ENCODE measurements around the gene C2orf80.
"Not testable (repeated sequence)": the region's sequence is repeated elsewhere in the genome, so short reads cannot be mapped to it uniquely, and the experiment has no call there.

C2orf80 gene

DNA sequence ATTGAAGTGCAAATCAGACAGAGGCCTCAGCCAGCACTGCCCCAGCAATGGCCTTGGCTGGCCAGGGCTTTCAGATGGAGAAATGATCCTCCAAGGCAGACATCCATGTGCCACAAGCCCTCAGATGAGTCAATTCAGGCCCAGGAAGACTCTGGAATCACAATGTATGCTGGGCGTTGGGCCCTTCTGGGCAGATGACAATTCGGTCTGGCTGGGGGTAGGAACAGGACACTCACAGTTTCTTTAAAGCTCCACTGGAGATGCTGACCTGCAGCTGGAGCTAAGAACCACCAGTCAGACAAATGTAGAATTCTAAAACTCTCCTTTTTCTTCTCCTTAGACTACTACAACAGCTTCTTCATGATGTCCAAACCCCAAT, 53.1 kb downstream of the C2orf80 start:
- H3K9ac ChIP-seq, result no peak overlapping the region
- peaks cover 24% of the 10 kb centered on the region for H3K9me3 ChIP-seq
- H3K27me3 ChIP-seq, result no peaks in the 10 kb centered on the region
- no peak overlapping the region for H3K4me3 ChIP-seq
- no peak for TF ChIP-seq Cebpa-rat (IDR thresholded peaks at IDR 0.05)
- H3K4me2 ChIP-seq, result no peak overlapping the region
- H3K36me3 ChIP-seq, result no peaks in the 10 kb centered on the region
- H3K4me1 ChIP-seq, result peaks cover 11% of the 10 kb centered on the region
- H4K20me1 ChIP-seq, result no peaks in the 10 kb centered on the region
- no peak overlapping the region for H3K27ac ChIP-seq

DNA sequence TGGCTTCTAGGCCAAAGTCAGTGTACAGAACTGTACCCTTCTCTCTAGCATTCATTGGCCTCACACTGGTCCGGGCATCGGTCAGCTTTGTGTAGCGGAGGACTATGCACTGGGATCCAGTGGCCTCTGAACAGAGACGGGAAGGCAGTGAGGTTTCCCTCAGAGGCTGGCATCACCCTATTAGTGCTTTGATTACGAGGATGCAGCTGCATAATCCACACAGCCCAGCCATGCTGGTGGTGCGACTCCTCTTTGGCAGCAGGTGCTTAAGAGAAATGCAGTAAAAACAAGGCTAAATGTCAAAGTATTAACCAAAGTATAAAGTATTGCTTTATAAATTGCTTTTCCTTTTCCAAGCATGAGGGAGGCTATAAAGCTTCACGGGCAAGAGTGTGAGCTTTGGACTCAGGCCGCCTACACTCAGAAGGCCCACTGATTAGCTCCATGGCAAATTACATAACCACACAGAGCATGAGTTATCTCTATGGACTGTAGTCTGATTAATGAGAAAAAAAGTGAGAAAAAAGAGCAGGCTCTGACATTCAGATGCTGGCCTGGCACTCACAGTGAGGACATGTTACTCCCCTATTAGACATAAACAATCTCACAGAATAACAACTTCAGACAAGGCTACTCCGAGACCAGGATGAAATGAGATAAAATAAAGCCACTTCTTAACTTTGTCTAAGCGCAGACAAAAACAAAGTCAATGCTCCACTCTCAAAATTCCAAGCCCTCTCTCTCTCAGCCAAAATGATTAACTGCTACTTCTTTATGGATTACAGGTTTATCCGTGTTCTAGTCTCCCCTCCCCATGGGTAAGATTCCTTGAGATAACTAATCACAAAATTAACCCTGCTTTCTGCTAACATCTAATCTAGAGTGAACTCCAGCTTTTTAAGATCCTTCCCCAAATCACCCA, 53.8 kb downstream of the C2orf80 start:
- no peaks in the 10 kb centered on the region for H4K20me1 ChIP-seq
- H3K9me3 ChIP-seq, result peaks cover 24% of the 10 kb centered on the region
- H3K27ac ChIP-seq, result no peak overlapping the region
- no peak for TF ChIP-seq Cebpa-rat (IDR thresholded peaks at IDR 0.05)
- no peak overlapping the region for H3K9ac ChIP-seq
- no peaks in the 10 kb centered on the region for H3K27me3 ChIP-seq
- no peaks in the 10 kb centered on the region for H3K36me3 ChIP-seq
- H3K4me2 ChIP-seq, result no peak overlapping the region
- no peak overlapping the region for H3K4me3 ChIP-seq
- peaks cover 11% of the 10 kb centered on the region for H3K4me1 ChIP-seq

DNA sequence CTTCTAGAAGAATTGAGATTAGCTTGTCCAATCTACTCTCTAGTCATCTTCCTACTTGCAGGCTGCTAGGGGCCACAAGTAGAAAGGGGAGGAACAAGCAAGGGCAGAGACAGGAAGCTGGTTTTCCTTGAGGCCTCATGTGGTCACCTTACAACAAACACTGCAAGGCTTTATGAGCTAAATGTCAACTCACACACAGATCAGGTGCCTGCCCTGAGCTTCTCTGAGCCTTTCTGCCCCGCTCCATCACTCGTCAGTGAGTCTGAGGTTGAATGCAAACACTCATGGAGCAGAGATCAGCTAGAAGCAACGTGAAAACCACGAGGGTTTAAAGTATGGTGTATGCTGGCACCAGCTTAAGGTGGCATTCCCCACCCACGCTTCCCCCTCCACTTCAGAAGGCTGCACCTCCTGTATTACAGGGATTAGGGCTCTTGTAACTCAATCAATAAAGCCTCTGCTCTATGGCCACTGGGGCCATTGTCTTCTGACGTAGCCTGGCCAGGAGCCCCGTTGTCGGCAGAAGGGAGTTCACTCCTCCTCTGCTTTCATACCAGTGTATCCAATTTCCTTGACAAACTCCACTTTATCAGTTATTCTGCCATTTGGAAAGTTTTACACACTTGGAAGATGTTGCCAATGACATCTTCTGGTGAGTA, 54.8 kb downstream of the C2orf80 start:
- H3K27ac ChIP-seq, result no peak overlapping the region
- H3K4me2 ChIP-seq, result peak overlapping the region; percentile 51
- peaks cover 24% of the 10 kb centered on the region for H3K9me3 ChIP-seq
- no peaks in the 10 kb centered on the region for H3K36me3 ChIP-seq
- peaks cover 11% of the 10 kb centered on the region for H3K4me1 ChIP-seq
- H3K9ac ChIP-seq, result no peak overlapping the region
- TF ChIP-seq Cebpa-rat (IDR thresholded peaks at IDR 0.05), result no peak
- H3K27me3 ChIP-seq, result no peaks in the 10 kb centered on the region
- H3K4me3 ChIP-seq, result no peak overlapping the region
- H4K20me1 ChIP-seq, result no peaks in the 10 kb centered on the region

DNA sequence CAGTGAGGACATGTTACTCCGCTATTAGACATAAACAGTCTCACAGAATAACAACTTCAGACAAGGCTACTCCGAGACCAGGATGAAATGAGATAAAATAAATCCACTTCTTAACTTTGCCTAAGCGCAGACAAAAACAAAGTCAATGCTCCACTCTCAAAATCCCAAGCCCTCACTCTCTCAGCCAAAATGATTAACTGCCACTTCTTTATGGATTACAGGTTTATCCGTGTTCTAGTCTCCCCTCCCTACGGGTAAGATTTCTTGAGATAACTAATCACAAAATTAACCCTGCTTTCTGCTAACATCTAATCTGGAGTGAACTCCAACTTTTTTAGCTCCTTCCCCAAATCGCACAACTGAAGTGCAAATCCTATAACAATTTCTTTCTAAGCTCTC, 59.1 kb downstream of the C2orf80 start:
- TF ChIP-seq Cebpa-rat (IDR thresholded peaks at IDR 0.05), result no peak
- H3K27ac ChIP-seq, result no peak overlapping the region
- peaks cover 11% of the 10 kb centered on the region for H3K4me1 ChIP-seq
- H3K27me3 ChIP-seq, result no peaks in the 10 kb centered on the region
- H3K4me2 ChIP-seq, result no peak overlapping the region
- H4K20me1 ChIP-seq, result no peaks in the 10 kb centered on the region
- H3K9me3 ChIP-seq, result no peaks in the 10 kb centered on the region
- H3K4me3 ChIP-seq, result no peak overlapping the region
- H3K36me3 ChIP-seq, result no peaks in the 10 kb centered on the region
- no peak overlapping the region for H3K9ac ChIP-seq

DNA sequence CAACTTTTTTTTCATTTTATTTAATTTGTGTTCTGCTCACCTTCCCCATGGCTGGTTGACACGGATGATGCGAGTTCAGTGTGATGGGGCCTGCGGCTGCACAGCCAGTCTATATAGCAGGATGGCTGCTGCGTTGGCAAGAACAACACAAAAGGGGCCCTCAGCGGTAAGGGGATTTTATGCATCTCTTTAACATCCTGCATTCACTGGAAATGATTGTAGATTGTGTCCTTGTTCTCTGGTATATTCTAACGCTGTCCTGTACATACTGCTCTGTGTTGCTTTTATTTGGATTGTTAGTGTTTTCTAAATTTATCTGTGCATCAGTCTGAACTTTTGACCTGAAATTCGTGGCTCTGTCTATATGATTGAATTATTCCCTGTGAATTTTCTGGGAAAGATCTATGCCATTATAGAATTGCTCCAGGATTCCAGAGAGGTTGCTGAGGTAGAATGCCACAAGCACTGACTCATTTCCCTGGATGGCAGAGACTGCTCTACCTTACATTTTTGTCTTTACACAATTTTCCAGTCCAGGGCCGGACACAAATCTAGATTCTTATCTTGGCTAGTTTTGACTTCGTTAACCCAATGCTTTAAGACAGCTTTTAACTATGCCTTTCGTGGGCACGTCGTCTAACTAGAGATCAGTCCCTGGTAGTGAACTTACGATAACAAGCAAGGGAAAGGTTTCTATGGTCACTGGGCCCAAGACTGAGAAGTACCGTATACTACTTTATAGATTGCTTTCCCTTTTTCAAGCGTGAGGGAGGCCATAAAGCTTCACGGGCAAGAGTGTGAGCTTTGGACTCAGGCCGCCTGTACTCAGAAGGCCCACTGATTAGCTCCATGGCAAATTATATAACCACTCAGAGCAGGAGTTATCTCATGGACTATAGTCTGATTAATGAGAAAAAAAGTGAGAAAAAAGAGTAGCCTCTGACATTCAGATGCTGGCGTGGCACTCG, 59.8 kb downstream of the C2orf80 start, which contains the start of gene CRYGC:
Gene CRYGC (minus strand): TSS at position 85 of the 968 bp plus-strand sequence. CDS start 36 bp downstream, at position 49.
- Histone ChIP-seq H3K4me2 (no peak within 1 kb of the TSS), H3K9ac (no peak within 1 kb of the TSS), H3K4me1 (peaks cover 7% of the 10 kb centered on the region), H4K20me1 (no peaks in the 10 kb centered on the region), H3K36me3 (no peaks in the 10 kb centered on the region), H3K27ac (no peak within 1 kb of the TSS), H3K4me3 (no peak within 1 kb of the TSS), H3K27me3 (no peaks in the 10 kb centered on the region), H3K9me3 (no peaks in the 10 kb centered on the region)
- TF ChIP-seq Cebpa-rat (IDR thresholded peaks at IDR 0.05), result no peak

DNA sequence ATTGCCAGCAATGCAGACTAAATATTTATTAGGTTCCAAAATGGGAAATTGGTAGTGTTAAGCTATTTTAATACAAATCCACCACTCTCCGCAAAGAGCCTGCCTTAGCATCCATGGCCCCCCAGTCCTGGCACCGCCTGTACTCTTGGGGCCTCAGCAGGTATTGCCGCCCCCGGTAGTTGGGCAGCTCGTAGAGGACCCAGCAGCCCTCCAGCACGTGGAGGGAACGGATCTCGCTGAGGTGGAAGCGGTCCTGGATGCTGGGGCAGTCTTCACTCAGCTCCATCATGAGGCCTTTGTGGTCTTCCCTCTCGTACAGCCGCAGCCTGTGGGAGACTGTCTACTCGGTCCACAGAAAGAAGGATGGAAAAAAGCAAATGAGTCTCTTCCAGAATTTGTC, 61.7 kb downstream of the C2orf80 start:
- no peak overlapping the region for H3K4me3 ChIP-seq

DNA sequence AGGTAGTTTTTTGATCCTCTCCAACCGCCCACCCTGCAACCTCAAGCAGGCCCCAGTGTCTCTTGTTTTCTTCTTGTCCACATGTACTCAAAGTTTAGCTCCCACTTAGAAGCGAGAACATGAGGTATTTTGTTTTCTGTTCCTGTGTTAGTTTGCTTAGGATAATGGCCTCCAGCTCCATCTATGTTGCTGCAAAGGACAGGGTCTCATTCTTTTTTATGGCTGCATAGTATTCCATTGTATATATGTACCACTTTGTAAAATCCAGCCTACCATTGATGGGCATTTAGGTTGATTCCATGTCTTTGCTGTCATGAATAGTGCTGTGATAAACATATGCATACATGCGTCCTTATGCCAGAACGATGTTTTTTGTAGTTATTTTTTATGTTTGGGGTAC, 62.7 kb downstream of the C2orf80 start:
- no peaks in the 10 kb centered on the region for H3K36me3 ChIP-seq
- H3K4me2 ChIP-seq, result no peak overlapping the region
- H3K9me3 ChIP-seq, result no peaks in the 10 kb centered on the region
- no peak overlapping the region for H3K9ac ChIP-seq
- H3K4me3 ChIP-seq, result no peak overlapping the region
- no peaks in the 10 kb centered on the region for H4K20me1 ChIP-seq
- H3K27me3 ChIP-seq, result no peaks in the 10 kb centered on the region
- TF ChIP-seq Cebpa-rat (IDR thresholded peaks at IDR 0.05), result no peak
- no peak overlapping the region for H3K27ac ChIP-seq
- H3K4me1 ChIP-seq, result no peaks in the 10 kb centered on the region

More for the DNA sequence above, 61.7 kb downstream of the C2orf80 start:
- H3K9ac ChIP-seq, result no peak overlapping the region
- no peaks in the 10 kb centered on the region for H3K36me3 ChIP-seq
- no peaks in the 10 kb centered on the region for H3K4me1 ChIP-seq
- H3K9me3 ChIP-seq, result no peaks in the 10 kb centered on the region
- no peak for TF ChIP-seq Cebpa-rat (IDR thresholded peaks at IDR 0.05)
- H3K4me2 ChIP-seq, result no peak overlapping the region
- H4K20me1 ChIP-seq, result no peaks in the 10 kb centered on the region
- H3K27me3 ChIP-seq, result no peaks in the 10 kb centered on the region
- no peak overlapping the region for H3K27ac ChIP-seq

DNA sequence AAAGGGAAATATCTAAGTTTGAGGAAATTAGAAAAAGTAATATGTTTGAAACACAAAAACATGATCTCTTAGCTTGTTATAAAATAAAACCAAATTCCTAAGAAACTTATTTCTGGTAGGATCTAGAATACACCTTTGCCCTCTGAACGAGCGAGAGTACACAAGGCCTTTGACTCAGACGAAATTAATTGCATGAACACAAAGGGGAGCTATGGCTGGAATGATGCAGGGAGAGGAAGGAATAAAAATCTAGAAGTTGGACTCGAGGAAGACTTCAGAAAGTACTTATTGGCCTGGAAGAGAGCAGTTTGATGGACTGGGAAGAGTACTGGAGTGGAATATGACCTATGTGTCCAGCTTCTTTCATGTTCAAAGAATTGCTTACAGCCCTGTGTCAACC, 64.6 kb downstream of the C2orf80 start:
- H3K9me3 ChIP-seq, result no peaks in the 10 kb centered on the region
- H4K20me1 ChIP-seq, result no peaks in the 10 kb centered on the region
- H3K9ac ChIP-seq, result no peak overlapping the region
- no peaks in the 10 kb centered on the region for H3K36me3 ChIP-seq
- no peak overlapping the region for H3K4me2 ChIP-seq
- H3K4me3 ChIP-seq, result no peak overlapping the region
- H3K27ac ChIP-seq, result no peak overlapping the region
- no peak for TF ChIP-seq Cebpa-rat (IDR thresholded peaks at IDR 0.05)
- H3K4me1 ChIP-seq, result no peaks in the 10 kb centered on the region
- H3K27me3 ChIP-seq, result no peaks in the 10 kb centered on the region

DNA sequence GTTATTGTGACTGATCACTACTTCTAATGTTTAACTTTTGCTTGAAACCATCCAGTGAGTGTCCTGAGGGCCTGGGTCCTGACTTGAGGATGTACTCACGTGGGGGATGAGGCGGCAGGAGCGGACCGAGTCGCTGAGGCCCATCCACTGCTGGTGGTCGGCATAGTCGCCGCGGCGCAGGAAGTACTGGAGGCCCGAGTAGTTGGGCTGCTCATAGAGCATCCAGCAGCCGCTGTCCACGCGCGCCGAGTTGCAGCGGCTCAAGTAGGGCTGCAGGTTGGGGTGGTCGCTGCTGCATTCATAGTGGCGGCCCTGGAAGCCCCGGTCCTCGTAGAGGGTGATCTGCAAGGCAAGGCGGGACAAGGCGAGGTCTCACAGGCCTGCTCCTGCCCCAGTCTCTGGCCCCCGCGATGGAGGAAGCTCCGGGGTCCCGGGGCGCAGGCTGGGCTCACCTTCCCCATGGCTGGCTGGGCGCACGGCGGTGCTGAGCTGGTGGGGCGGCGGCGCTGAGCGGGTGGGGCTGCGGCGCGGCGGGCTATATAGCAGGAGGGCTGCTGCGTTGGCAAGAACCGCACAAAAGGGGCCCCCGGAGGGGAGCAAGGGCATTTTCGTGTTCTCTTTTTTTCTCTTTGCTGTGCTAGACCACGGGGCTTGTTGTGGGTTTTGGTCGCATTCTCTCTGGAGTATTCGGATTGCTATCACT, 65.7 kb downstream of the C2orf80 start, which contains the start of gene CRYGD:
Gene CRYGD (minus strand): TSS at position 512 of the 703 bp plus-strand sequence. CDS start 51 bp downstream, at position 461.
- H3K4me3 ChIP-seq, H3K27me3 ChIP-seq, H3K9ac ChIP-seq, H3K9me3 ChIP-seq, H3K36me3 ChIP-seq, H3K4me1 ChIP-seq, H4K20me1 ChIP-seq, H3K27ac ChIP-seq, H3K4me2 ChIP-seq: not testable (repeated sequence)
